CD14-positive monocyte (primary cell): Measurements from ENCODE around the gene DDI2. TPM values are rescaled to one million over a fixed set of nuclear protein-coding genes. Genes with fewer than 3 reads are reported as not detected.
A peak's percentile ranks its signal among the peaks of the same experiment; 100 is the strongest.

Experiments
- DNase-seq, 3 donors: peaks; one replicate each; pipeline ENCODE4 v3.0.0-alpha.2; 2011 to 2022
- H2AFZ ChIP-seq: 2 replicates; pipeline ENCODE4 v1.6.0; 2012; ENCODE audit warnings: mild to moderate bottlenecking, low read depth, low read length, inconsistent platforms; ENCODE audit not compliant: insufficient read depth, poor library complexity, severe bottlenecking
- H3K27ac ChIP-seq, 2 donors: 1 replicate in 1 of 2; 2 replicates in 1 of 2; pipeline ENCODE4 v1.5.1; 2012 to 2013; ENCODE audit warnings: low read length in 2 of 2, control low read depth in 1 of 2, inconsistent platforms in 1 of 2, low read depth in 1 of 2, mild to moderate bottlenecking in 1 of 2
- H3K27me3 ChIP-seq, 2 donors: one replicate each; pipeline versions ENCODE4 v1.6.0 to v1.6.1; 2011 to 2013; ENCODE audit warnings: low read length in 2 of 2; ENCODE audit not compliant: control insufficient read depth in 2 of 2, insufficient read depth in 2 of 2
- H3K36me3 ChIP-seq, 2 donors: replicated peaks in 1 of 2; 1 replicate in 1 of 2; 2 replicates in 1 of 2; pipeline versions ENCODE4 v1.5.1 to v1.6.1; 2012 to 2013; ENCODE audit warnings: low read length in 2 of 2, control low read depth in 1 of 2, inconsistent platforms in 1 of 2, mild to moderate bottlenecking in 1 of 2; ENCODE audit not compliant: insufficient read depth in 2 of 2, control insufficient read depth in 1 of 2
- H3K4me1 ChIP-seq, 2 donors: 1 replicate in 1 of 2; 2 replicates in 1 of 2; pipeline versions ENCODE4 v1.5.1 to v1.6.1; 2012 to 2013; ENCODE audit warnings: low read length in 2 of 2, control low read depth in 1 of 2, inconsistent platforms in 1 of 2, mild to moderate bottlenecking in 1 of 2, moderate library complexity in 1 of 2; ENCODE audit not compliant: insufficient read depth in 2 of 2, control insufficient read depth in 1 of 2
- H3K4me2 ChIP-seq: replicated peaks from 2 replicates; pipeline ENCODE3; 2012; ENCODE audit warnings: low read length, moderate library complexity, mild to moderate bottlenecking; ENCODE audit not compliant: poor library complexity, severe bottlenecking; ENCODE audit errors: extremely low read depth
- H3K4me3 ChIP-seq, 3 experiments: fragments of 200-600 bp in 1 of 3; sonication (generic) in 1 of 3; replicated peaks in 1 of 3; 1 replicate in 2 of 3; 2 replicates in 1 of 3; pipeline ENCODE4 v1.5.1; 2011 to 2013; ENCODE audit warnings: low read length in 3 of 3, mild to moderate bottlenecking in 3 of 3, control low read depth in 2 of 3, low read depth in 2 of 3, inconsistent platforms in 1 of 3, moderate library complexity in 1 of 3
- H3K79me2 ChIP-seq: 2 replicates; pipeline ENCODE4 v1.6.0; 2012; ENCODE audit warnings: mild to moderate bottlenecking, control low read depth, inconsistent platforms, low read length, moderate library complexity; ENCODE audit not compliant: insufficient read depth
- H3K9ac ChIP-seq: 2 replicates; pipeline ENCODE4 v1.6.0; 2017; ENCODE audit warnings: low read length, mild to moderate bottlenecking; ENCODE audit not compliant: insufficient read depth, poor library complexity, severe bottlenecking
- H3K9me3 ChIP-seq, 2 donors: replicated peaks in 1 of 2; 1 replicate in 1 of 2; 2 replicates in 1 of 2; pipeline versions ENCODE4 v1.5.1 to v1.6.1; 2012 to 2013; ENCODE audit warnings: low read length in 2 of 2, control low read depth in 1 of 2; ENCODE audit not compliant: control insufficient read depth in 1 of 2, insufficient read depth in 1 of 2
- H4K20me1 ChIP-seq: 2 replicates; pipeline ENCODE4 v1.6.0; 2012; ENCODE audit warnings: mild to moderate bottlenecking, low read length, control low read depth, moderate library complexity; ENCODE audit not compliant: insufficient read depth
- H3K27ac Mint-ChIP-seq, 7 donors: one replicate each; pipeline ENCODE4 v1.8.0; 2020; ENCODE audit warnings: mild to moderate bottlenecking in 7 of 7, mixed read lengths in 7 of 7, moderate library complexity in 6 of 7, inconsistent platforms in 2 of 7
- H3K27me3 Mint-ChIP-seq, 3 donors: one replicate each; pipeline ENCODE4 v1.8.0; 2021 to 2022; ENCODE audit warnings: low read depth in 3 of 3, mild to moderate bottlenecking in 3 of 3, mixed read lengths in 3 of 3, moderate library complexity in 3 of 3, inconsistent platforms in 1 of 3
- H3K36me3 Mint-ChIP-seq, 2 donors: one replicate each; pipeline ENCODE4 v1.8.0; 2020; ENCODE audit warnings: mixed read lengths in 2 of 2, inconsistent platforms in 1 of 2, mild to moderate bottlenecking in 1 of 2
- H3K4me1 Mint-ChIP-seq: one replicate; pipeline ENCODE4 v1.8.0; 2020; ENCODE audit warnings: mild to moderate bottlenecking, mixed read lengths
- H3K4me3 Mint-ChIP-seq, 2 donors: one replicate each; pipeline ENCODE4 v1.8.0; 2020; ENCODE audit warnings: mild to moderate bottlenecking in 2 of 2, mixed read lengths in 2 of 2, moderate library complexity in 1 of 2
- H3K9me3 Mint-ChIP-seq, 7 donors: one replicate each; pipeline ENCODE4 v1.8.0; 2020 to 2022; ENCODE audit warnings: mixed read lengths in 7 of 7, mild to moderate bottlenecking in 6 of 7, moderate library complexity in 6 of 7, inconsistent platforms in 2 of 7
- WGBS: methylation state at CpG from one replicate; pipeline ENCODE4 v1.1.5; 2013; ENCODE audit warnings: missing lambda C conversion rate; ENCODE audit not compliant: insufficient coverage; 5-methylcytosine and 5-hydroxymethylcytosine counted together
- intact Hi-C, 2 donors: fragments of 100-400 bp; cut with micrococcal nuclease; formaldehyde crosslinking; loops; one replicate each; pipeline versions ENCODE4 v1.15.0 to v1.15.1; 2023
- polyA plus RNA-seq, 3 donors: library from polyadenylated mRNA; depleted of rRNA in 1 of 3; unstranded in 2 of 3; stranded (reverse) in 1 of 3; fragments of 300-500 nt in 2 of 3; fragments of >200 nt in 1 of 3; fragmentation: Illumina TruSeq in 2 of 3; gene quantifications; 1 replicate in 2 of 3; 2 replicates in 1 of 3; pipeline ENCODE4 v1.2.3, GENCODE V29; 2012 to 2021
- TF ChIP-seq, protein P1 (sequence below): fragments of 200-600 bp; IDR thresholded peaks from one replicate; pipeline ENCODE4 v1.8.0; 2022; ENCODE audit warnings: antibody characterized with exemption, mild to moderate bottlenecking

DDI2 gene
- polyA plus RNA-seq, 3 donors = 2.5 to 5.4 (median 3.2) TPM

GRCh38 chr1:15680561-15681348, 63.5 kb downstream of the DDI2 start:
- intact Hi-C loops = loop anchor here (5.0 kb wide), 1 partner anchor 63 kb away; the partner anchor contains the start of gene DDI2 (in 2 of the 2)
- peaks cover 46 to 50% of the 10 kb centered on the region in 2 donors for H3K4me1 ChIP-seq

More at GRCh38 chr1:15680561-15681348, 63.5 kb downstream of the DDI2 start:
- Histone ChIP-seq H3K9me3 (no peaks in the 10 kb centered on the region), H3K79me2 (peaks cover 20% of the 10 kb centered on the region), H2AFZ (no peak overlapping the region), H3K4me2 (no peak overlapping the region), H3K9ac (no peak overlapping the region), H3K27me3 (no peaks in the 10 kb centered on the region), H3K27ac (peak overlapping the region; percentile 76 to 79), H4K20me1 (peaks cover 10% of the 10 kb centered on the region), H3K36me3 (no peaks in the 10 kb centered on the region), H3K4me3 (no peak overlapping the region)
- no CpG with 5 or more reads among the region's 7 CpGs for WGBS
- Mint-ChIP-seq H3K27ac (peak overlapping the region; percentile 89 to 95 (median 93)), H3K9me3 (peaks cover 0 to 7% (median 0%) of the 10 kb centered on the region in 7 donors), H3K4me3 (no peak overlapping the region), H3K36me3 (no peaks in the 10 kb centered on the region), H3K4me1 (peaks cover 55% of the 10 kb centered on the region), H3K27me3 (peaks cover 0 to 5% (median 1%) of the 10 kb centered on the region in 3 donors)
- TF ChIP-seq, protein P1, sequence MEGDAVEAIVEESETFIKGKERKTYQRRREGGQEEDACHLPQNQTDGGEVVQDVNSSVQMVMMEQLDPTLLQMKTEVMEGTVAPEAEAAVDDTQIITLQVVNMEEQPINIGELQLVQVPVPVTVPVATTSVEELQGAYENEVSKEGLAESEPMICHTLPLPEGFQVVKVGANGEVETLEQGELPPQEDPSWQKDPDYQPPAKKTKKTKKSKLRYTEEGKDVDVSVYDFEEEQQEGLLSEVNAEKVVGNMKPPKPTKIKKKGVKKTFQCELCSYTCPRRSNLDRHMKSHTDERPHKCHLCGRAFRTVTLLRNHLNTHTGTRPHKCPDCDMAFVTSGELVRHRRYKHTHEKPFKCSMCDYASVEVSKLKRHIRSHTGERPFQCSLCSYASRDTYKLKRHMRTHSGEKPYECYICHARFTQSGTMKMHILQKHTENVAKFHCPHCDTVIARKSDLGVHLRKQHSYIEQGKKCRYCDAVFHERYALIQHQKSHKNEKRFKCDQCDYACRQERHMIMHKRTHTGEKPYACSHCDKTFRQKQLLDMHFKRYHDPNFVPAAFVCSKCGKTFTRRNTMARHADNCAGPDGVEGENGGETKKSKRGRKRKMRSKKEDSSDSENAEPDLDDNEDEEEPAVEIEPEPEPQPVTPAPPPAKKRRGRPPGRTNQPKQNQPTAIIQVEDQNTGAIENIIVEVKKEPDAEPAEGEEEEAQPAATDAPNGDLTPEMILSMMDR = no peak
- DNase-seq = peak; percentile 78 to 94 (median 82)
